MCF 10A (cell line): ENCODE measurements around the gene POLR3A. TPM values are rescaled to one million over a fixed set of nuclear protein-coding genes. Genes with fewer than 3 reads are reported as not detected.

Experiments
- BruUV-seq: library from RNA; stranded (reverse); fragments of 400-500 nt; replicated peaks from 2 replicates; lab custom pipeline; 2021; lab: Mats Ljungman, UMichigan
- CTCF ChIA-PET: fragments of 300-600 bp; sonication (Branson Sonifier 250); formaldehyde crosslinking; extraction: SDS; loops from one replicate; lab custom pipeline; 2021; ENCODE audit warnings: antibody characterized with exemption, inconsistent platforms; lab: Yijun Ruan, JAX
- POLR2A ChIA-PET: fragments of 300-600, 350-650 bp; sonication (Branson Sonifier 250); formaldehyde crosslinking; extraction: SDS; loops from one replicate; lab custom pipeline; 2020; ENCODE audit warnings: antibody characterized with exemption, inconsistent platforms; lab: Yijun Ruan, JAX
- DNase-seq: peaks from one replicate; pipeline ENCODE4 v3.0.0-alpha.2; 2018; ENCODE audit not compliant: unreplicated experiment
- H3K27ac Mint-ChIP-seq: one replicate; pipeline ENCODE4 v1.8.0; 2022; ENCODE audit warnings: mild to moderate bottlenecking, low read depth, mixed read lengths; ENCODE audit not compliant: unreplicated experiment
- H3K27me3 Mint-ChIP-seq: one replicate; pipeline ENCODE4 v1.8.0; 2022; ENCODE audit warnings: mixed read lengths; ENCODE audit not compliant: insufficient read depth, unreplicated experiment
- H3K36me3 Mint-ChIP-seq: one replicate; pipeline ENCODE4 v1.8.0; 2022; ENCODE audit warnings: mild to moderate bottlenecking, moderate library complexity, mixed read lengths; ENCODE audit not compliant: insufficient read depth, unreplicated experiment
- H3K4me1 Mint-ChIP-seq: one replicate; pipeline ENCODE4 v1.8.0; 2022; ENCODE audit warnings: mixed read lengths; ENCODE audit not compliant: insufficient read depth, unreplicated experiment
- H3K4me3 Mint-ChIP-seq: one replicate; pipeline ENCODE4 v1.8.0; 2022; ENCODE audit warnings: mild to moderate bottlenecking, moderate library complexity, mixed read lengths; ENCODE audit not compliant: unreplicated experiment
- H3K9me3 Mint-ChIP-seq: one replicate; pipeline ENCODE4 v1.8.0; 2022; ENCODE audit warnings: mixed read lengths; ENCODE audit not compliant: unreplicated experiment
- intact Hi-C: fragments of 100-400 bp; cut with micrococcal nuclease; formaldehyde crosslinking; loops from 2 replicates; pipeline ENCODE4 v1.14.1; 2022
- total RNA-seq: library from RNA; stranded (reverse); gene quantifications from 2 replicates; pipeline ENCODE4 v1.2.3, GENCODE V29; 2022
- TF ChIP-seq, protein P1 (sequence below): fragments of 200-600 bp; IDR thresholded peaks from one replicate; pipeline ENCODE4 v1.8.0; 2022; ENCODE audit warnings: antibody characterized with exemption, mild to moderate bottlenecking; ENCODE audit not compliant: unreplicated experiment

The POLR3A gene
- total RNA-seq, 1 experiment from 2014 or later, result 19.1 TPM

DNA sequence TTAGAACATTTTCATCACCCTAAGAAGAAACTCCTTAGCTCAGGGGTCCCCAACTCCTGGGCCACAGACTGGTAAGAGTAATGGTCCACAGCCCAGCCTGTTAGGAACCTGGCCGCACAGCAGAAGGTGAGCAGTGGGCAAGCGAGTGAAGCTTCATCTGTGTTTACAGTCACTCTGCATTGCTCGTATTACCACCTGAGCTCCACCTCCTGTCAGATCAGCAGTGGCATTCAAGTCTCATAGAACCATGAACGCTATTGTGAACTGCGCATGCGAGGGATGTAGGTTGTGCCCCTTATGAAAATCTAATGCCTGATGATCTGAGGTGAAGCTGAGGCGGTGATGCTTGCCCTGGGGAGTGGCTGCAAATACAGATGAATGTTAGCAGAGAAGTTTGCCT, 65.4 kb downstream of the POLR3A start:
- Mint-ChIP-seq H3K36me3 (no peaks in the 10 kb centered on the region), H3K9me3 (no peaks in the 10 kb centered on the region), H3K4me1 (peaks cover 5% of the 10 kb centered on the region), H3K27me3 (no peaks in the 10 kb centered on the region), H3K27ac (no peak overlapping the region), H3K4me3 (no peak overlapping the region)
- DNase-seq, result no peak
- TF ChIP-seq, protein P1, sequence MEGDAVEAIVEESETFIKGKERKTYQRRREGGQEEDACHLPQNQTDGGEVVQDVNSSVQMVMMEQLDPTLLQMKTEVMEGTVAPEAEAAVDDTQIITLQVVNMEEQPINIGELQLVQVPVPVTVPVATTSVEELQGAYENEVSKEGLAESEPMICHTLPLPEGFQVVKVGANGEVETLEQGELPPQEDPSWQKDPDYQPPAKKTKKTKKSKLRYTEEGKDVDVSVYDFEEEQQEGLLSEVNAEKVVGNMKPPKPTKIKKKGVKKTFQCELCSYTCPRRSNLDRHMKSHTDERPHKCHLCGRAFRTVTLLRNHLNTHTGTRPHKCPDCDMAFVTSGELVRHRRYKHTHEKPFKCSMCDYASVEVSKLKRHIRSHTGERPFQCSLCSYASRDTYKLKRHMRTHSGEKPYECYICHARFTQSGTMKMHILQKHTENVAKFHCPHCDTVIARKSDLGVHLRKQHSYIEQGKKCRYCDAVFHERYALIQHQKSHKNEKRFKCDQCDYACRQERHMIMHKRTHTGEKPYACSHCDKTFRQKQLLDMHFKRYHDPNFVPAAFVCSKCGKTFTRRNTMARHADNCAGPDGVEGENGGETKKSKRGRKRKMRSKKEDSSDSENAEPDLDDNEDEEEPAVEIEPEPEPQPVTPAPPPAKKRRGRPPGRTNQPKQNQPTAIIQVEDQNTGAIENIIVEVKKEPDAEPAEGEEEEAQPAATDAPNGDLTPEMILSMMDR, result no peak
- BruUV-seq, result no TSS peak
- intact Hi-C loops, result no loop called here
- POLR2A ChIA-PET, result interaction anchor here (0.7 to 2.7 kb wide), 4 partner anchors 9 to 43 kb away, joined by 3 to 10 read pairs (median 6); no protein-coding TSS in a partner anchor
- CTCF ChIA-PET, result interaction anchor here (0.9 to 1.6 kb wide), 2 partner anchors 10 to 11 kb away, joined by 3 to 5 read pairs; no protein-coding TSS in a partner anchor

DNA sequence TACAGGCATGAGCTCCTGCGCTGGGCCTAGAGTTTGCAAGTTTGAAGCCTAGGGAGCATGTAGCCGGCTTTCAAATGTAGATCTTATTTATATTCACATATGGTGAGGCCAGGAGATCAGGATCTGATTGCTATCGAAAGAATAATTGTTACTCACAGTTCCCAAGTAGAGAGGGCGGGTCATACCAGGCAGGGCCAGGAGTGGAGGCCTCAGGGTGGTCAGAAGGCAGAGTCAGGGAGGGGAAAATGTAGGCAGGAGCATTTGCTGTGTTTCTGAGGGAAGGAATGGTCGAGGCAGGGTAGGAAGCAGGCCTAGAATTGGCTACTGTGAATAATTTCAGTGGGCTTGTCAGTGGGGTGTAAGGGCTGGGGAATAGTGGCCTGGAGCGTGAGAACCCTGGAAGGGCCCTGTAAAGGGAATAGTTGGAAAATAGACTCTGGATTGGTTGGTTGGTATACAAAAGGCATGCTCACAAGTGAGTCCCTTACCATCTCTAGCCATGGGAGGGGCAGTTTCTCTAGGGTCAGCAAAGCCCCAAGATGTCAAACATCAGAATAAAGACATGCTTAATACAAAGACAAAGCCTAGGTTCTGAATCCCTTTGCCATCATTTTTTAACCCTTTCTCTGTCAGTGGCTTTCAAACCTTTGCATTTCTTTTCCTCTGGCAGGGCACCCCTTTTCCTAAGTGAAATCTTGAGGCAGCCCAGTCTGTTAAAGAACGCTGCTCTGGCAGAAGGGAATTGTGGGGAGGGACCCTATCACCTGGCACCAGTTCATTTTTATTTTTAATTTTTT, 66.8 kb downstream of the POLR3A start:
- POLR2A ChIA-PET, result interaction anchor here (2.7 kb wide), 1 partner anchor 8 kb away, joined by 10 read pairs; no protein-coding TSS in a partner anchor
- no TSS peak for BruUV-seq
- no peak overlapping the region for H3K27ac Mint-ChIP-seq
- H3K4me3 Mint-ChIP-seq, result no peak overlapping the region
- no peaks in the 10 kb centered on the region for H3K27me3 Mint-ChIP-seq
- DNase-seq, result no peak
- H3K9me3 Mint-ChIP-seq, result no peaks in the 10 kb centered on the region
- CTCF ChIA-PET, result interaction anchor here (1.2 kb wide), 1 partner anchor 10 kb away, joined by 4 read pairs; no protein-coding TSS in a partner anchor
- H3K4me1 Mint-ChIP-seq, result peaks cover 5% of the 10 kb centered on the region
- intact Hi-C loops, result no loop called here
- H3K36me3 Mint-ChIP-seq, result no peaks in the 10 kb centered on the region
- TF ChIP-seq, protein P1, result no peak

DNA sequence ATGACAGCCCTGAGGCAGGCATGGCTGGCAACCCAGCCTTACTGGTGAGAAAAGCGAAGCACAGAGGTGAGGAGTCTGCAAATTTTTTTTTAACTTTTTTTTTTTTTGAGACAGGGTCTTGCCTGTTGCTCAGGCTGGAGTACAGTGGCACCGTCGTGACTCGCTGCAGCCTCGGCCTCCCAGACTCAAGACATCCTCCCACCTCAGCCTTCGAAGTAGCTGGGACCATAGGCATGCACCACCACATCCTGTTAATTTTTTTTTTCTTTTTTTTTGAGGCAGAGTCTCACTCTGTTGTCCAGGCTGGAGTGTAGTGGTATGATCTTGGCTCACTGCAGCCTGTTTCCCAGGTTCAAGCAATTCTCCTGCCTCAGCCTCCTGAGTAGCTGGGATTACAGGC, 67.6 kb downstream of the POLR3A start:
- no peak for DNase-seq
- Mint-ChIP-seq H3K9me3 (no peaks in the 10 kb centered on the region), H3K27me3 (no peaks in the 10 kb centered on the region), H3K27ac (no peak overlapping the region), H3K36me3 (no peaks in the 10 kb centered on the region), H3K4me1 (peaks cover 5% of the 10 kb centered on the region), H3K4me3 (no peak overlapping the region)
- intact Hi-C loops, result no loop called here
- TF ChIP-seq, protein P1, result no peak
- CTCF ChIA-PET, result interaction anchor here (1.2 kb wide), 1 partner anchor 9 kb away, joined by 4 read pairs; no protein-coding TSS in a partner anchor
- POLR2A ChIA-PET, result no interaction called here
- no TSS peak for BruUV-seq

DNA sequence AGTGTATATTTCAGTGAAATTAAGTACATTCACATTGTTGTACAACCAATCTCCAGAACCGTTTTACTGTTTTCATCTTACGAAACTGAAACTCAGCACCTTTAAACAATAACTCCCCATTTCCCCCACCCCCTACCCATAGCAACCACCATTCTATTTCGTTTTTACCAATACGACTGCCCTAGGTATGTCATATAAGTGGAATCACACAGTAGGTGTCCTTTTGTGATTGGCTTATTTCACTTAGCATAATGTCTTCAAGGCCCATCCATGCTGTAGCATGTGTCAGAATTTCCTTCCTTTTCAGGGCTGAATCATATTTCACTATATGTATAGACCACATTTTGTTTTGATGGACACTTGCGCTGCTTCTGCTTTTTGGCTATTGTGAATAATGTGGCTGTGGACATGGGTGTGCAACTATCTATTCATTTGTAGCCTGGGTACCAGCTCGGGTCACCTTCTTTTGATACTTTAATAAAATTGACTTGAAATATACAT, 68.4 kb downstream of the POLR3A start:
- BruUV-seq, result no TSS peak

More for the DNA sequence above, 68.4 kb downstream of the POLR3A start:
- Mint-ChIP-seq H3K4me3 (no peak overlapping the region), H3K4me1 (peaks cover 5% of the 10 kb centered on the region), H3K27ac (no peak overlapping the region), H3K9me3 (no peaks in the 10 kb centered on the region), H3K36me3 (no peaks in the 10 kb centered on the region), H3K27me3 (no peaks in the 10 kb centered on the region)
- ChIA-PET POLR2A (interaction anchor here (0.7 kb wide), 1 partner anchor 16 kb away, joined by 3 read pairs; no protein-coding TSS in a partner anchor), CTCF (no interaction called here)
- TF ChIP-seq, protein P1, result no peak
- no peak for DNase-seq
- intact Hi-C loops, result no loop called here
